NCI-H146 (cell line): ENCODE data around the gene RHOB.

Experiments
- DNase-seq: peaks from one replicate; lab custom pipeline; 2025; lab: John Stamatoyannopoulos, UW

RHOB gene

GRCh38 chr2:20438334-20439192, 8.3 kb upstream of the RHOB start:
- peak; percentile 58 for DNase-seq

- no peak for DNase-seq
Measured at GRCh38 chr2:20439193-20439475, 7.7 kb upstream of the RHOB start.

GRCh38 chr2:20439503-20439902, 7.4 kb upstream of the RHOB start:
- no peak for DNase-seq

- DNase-seq, result no peak
Measured at GRCh38 chr2:20440001-20440560, 6.8 kb upstream of the RHOB start.

- peak; percentile 35 for DNase-seq
Measured at GRCh38 chr2:20443276-20443920, 3.5 kb upstream of the RHOB start.

GRCh38 chr2:20444101-20444992, 2.5 kb upstream of the RHOB start:
- DNase-seq, result no peak

- DNase-seq, result no peak
Measured at GRCh38 chr2:20444993-20445910, 1.6 kb upstream of the RHOB start.

GRCh38 chr2:20446255-20446916, 488 bp upstream of the RHOB start:
- no peak for DNase-seq

- peak; percentile 60 for DNase-seq
Measured at GRCh38 chr2:20447437-20448245, 767 bp downstream of the RHOB start.

- DNase-seq, result no peak
Measured at GRCh38 chr2:20448246-20448976, 1.5 kb downstream of the RHOB start.

GRCh38 chr2:20448977-20449306, 2.1 kb downstream of the RHOB start:
- no peak for DNase-seq

GRCh38 chr2:20449501-20450200, 2.8 kb downstream of the RHOB start:
- DNase-seq, result no peak

GRCh38 chr2:20450201-20450999, 3.5 kb downstream of the RHOB start:
- no peak for DNase-seq

GRCh38 chr2:20451000-20451290, 4.1 kb downstream of the RHOB start:
- no peak for DNase-seq

- no peak for DNase-seq
Measured at GRCh38 chr2:20451341-20451740, 4.5 kb downstream of the RHOB start.

- DNase-seq, result no peak
Measured at GRCh38 chr2:20451761-20452499, 5.1 kb downstream of the RHOB start.

GRCh38 chr2:20452551-20452950, 5.7 kb downstream of the RHOB start:
- no peak for DNase-seq
